Glomerular visceral epithelial cell (primary cell): ENCODE results near the gene COPRS.
A peak's percentile ranks its signal among the peaks of the same experiment; 100 is the strongest.
"Not testable (repeated sequence)": the region's sequence is repeated elsewhere in the genome, so short reads cannot be mapped to it uniquely, and the experiment has no call there.

ENCODE experiments used
- DNase-seq: peaks from one replicate; pipeline ENCODE4 v3.0.0-alpha.2; 2016; ENCODE audit errors: extremely low spot score

The COPRS gene

GRCh38 chr17:31843070-31843745 is 15.8 kb downstream of the COPRS start:
- DNase-seq, result no peak

GRCh38 chr17:31842195-31843069 is 16.6 kb downstream of the COPRS start:
- peak; percentile 75 for DNase-seq

- no peak for DNase-seq
These were observed 17.2 kb downstream of the COPRS start for GRCh38 chr17:31841850-31842194.

- no peak for DNase-seq
These were observed 20.3 kb downstream of the COPRS start for GRCh38 chr17:31838636-31839225.

GRCh38 chr17:31835984-31836383 is 23.1 kb downstream of the COPRS start:
- DNase-seq, result no peak

DNA sequence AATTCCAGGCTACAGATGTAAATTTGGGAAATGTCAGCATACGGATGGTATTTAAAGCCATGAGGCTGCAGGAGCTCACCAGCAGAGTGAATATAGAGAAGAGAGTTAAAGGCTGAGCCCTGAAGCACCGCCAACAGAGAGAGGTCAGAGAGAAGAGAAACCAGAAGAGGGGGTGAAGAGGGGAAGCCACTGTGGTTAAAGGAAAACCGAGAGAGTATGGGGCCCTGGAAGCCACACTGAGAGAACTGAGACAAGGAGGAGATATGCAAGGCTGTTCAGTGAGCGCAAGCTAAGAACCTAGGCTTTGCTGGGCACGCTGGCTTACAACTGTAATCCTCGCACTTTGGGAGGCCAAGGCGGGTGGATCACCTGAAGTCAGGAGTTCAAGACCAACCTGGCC is 24.6 kb downstream of the COPRS start:
- no peak for DNase-seq

GRCh38 chr17:31832746-31833145 is 26.3 kb downstream of the COPRS start:
- no peak for DNase-seq

- peak; percentile 57 for DNase-seq
These were observed 27.8 kb downstream of the COPRS start for GRCh38 chr17:31830971-31831858.

DNA sequence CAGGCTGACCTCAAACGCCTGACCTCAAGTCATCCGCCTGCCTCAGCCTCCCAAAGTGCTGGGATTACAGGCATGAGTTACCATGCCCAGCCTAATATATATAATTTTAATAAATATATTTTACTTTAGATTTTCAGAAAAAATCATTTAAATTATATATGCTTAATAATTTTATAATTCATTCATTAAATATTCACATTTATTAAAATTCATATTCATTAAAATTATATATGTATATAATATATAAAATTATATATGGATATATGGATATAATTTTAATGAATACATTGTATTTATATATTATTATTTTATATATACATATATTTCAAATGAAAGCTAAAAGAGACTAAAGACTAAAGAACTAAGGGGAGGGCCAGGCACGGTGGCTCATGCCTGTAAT is 29.4 kb downstream of the COPRS start:
- DNase-seq, result no peak

DNA sequence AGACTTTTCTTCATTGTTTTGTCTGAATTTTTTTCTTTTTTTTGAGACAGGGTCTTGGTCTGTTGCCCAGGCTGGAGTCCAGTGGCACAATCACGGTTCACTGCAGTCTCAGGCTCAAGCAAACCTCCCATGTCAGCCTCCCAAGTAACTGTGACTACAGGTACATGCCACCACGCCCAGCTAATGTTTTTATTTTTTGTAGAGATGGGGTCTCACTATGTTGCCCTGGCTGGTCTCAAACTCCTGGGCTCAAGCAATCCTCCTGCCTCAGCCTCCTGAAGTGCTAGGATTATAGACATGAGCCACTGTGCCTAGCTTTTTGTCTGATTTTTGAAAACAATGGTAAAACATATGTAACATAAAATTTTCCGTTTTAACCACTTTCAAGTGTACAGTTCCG is 30.1 kb downstream of the COPRS start:
- DNase-seq, result not testable (repeated sequence)

DNA sequence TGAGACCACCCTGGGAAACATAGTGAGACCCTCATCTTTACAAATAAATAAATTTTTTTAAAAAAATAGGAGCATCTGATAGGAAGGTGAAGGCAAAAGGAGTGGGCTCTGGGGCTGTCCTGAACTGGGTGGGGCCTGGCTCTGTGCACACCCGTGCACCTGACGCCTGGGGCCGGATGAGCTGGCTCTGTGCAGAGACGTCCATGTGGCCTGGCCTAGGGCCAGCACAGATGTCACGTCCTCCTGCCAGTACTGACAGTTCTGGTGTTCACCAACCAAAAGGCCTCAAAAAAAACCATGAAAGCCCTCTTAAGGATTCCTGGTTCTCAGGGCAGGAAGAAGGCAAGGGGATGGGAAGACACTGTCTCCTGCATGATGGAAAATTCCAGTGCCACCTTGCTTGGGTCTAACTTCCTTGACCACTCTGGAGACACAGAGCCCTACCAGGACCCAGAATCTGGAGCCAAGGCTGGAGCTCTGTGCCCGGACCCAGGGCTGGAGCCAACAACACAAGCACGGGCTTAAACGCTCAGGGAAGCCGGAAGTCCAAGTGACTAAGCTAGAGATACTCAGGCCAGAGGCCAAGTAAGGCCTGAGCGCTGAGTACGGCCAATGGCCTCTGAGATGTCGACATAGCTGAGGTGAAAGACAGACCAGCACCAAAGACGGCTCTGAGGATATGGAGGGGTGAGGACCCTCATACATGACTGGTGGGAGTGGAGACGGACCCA is 32.9 kb downstream of the COPRS start:
- DNase-seq, result peak; percentile 19

DNA sequence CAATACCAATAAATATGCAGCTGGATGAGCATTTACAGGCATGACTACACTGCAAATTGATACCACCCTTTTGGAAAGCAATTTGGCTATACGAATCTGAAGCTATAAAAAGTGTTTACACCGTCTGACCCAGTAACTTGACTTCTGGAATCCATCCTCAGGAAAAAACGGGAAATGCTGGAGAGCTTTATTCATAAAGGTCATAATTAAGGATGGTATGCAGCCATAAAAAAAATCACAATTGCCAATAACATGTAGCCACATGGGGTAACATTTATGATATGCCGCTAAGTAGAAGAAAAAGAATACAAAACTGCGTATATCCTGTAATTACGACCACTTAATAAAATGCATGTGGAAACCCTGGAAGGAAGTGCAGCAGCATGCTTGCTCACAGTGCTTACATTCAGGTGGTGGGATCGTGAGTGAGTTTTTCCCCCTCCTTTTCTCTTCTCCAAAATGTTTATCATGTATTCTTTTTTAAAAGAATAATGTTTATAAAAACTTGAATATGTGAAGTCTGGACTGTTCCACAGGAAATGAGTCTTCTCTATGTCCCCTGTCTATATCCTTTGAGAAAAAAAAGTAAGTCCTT is 34.2 kb downstream of the COPRS start:
- DNase-seq, result no peak

DNA sequence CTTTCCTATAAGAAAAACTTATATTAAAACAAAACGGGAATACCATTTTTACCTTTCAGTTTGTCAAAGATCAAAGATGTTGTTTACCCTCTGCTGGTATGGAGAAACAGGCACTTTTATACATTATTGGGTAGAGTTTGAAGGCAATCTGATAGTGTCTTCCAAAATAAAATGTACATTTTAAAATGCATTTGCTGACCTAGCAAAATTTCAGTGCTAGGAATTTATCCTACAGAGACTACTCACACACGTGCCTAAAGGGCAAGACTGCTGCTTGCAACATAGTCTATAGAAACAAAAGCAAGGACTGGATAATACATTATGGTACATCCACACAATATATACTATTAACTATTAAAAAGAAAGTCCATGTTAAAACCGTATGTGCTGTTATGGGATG is 36.0 kb downstream of the COPRS start:
- no peak for DNase-seq

DNA sequence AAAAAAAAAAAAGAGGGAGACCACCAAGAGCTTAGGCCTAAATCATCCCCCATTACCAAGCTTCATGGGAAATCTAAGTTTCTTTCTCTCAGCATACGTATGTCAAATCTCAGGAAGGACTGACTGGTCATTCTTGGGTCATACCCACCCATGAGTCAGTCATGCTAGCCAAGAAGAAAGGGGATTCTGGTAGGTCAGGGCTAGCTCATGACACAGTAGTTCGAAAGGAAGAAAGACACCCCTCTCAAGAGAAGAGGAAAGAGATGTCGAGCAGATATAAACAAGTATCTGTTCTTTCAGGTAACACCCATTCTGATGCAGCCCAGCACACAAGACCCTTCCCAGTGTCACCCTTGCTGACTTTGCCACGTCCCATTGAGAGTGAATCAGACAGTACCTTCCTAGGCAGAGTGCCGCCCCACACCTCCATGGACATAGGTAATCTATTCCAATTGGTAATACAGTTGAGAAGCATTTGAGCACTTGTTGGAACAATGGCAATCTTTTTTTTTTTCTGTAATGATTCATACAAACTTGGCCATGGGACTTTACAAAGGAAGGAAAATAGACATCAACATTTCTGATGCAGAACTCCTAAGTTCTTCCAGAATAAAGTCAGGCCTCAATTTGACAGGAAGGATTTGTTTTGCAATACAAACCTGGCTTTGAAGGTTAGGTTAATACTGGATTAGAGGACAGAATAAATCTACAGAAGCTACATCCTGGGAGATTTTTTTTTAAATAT is 38.2 kb downstream of the COPRS start:
- no peak for DNase-seq

DNA sequence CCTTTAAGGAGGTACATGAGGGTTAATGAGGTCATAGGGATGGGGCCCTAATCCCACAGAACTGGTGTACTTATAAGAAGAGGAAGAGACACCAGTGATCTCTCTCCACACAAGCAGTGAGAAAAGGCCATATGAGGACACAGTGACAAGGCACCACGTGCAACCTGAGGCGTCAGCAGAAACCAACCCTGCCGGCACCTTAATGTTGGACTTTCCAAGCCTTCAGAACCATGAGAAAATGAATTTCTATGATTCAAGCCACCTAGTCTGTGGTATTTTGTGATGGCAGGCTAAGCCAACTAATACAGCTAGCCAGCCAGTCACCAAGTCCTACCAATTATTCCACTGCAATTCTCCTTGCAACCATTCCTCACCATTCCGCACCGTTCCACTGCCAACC is 39.5 kb downstream of the COPRS start:
- no peak for DNase-seq

DNA sequence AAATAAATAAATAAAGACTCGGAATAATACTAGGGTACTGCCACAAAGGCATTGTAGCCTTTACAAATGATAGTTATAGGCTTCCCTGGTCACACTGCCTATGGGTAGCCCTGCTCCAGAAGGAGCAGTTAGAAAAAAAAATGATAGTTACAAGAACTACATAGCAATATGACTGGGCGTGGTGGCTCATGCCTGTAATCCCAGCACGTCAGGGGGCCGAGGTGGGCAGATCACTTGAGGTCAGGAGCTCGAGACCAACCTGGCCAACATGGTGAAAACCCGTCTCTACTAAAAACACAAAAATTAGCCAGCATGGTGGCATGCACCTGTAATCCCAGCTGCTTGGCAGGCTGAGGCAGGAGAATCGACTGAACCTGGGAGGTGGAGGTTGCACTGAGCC is 40.2 kb downstream of the COPRS start:
- not testable (repeated sequence) for DNase-seq

- DNase-seq, result no peak
These were observed 43.8 kb downstream of the COPRS start for GRCh38 chr17:31815212-31815730.

DNA sequence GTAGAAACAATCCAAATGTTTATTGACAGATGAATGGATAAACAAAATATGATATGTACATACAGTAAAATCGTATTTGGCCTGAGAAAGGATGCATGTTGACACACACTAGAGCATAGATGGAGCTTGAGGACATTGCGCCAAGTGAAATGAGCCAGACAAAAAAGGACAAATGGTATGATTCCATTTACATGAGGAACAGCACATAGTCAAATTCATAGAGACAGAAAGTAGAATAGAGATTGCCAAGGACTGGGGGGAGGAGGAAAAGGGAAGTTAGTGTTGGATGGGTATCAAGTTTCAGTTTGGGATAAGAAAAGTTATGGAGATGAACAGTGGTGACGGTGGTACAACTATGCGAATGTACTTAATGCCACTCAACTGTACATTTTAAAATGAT is 47.9 kb downstream of the COPRS start:
- no peak for DNase-seq

- DNase-seq, result not testable (repeated sequence)
These were observed 49.2 kb downstream of the COPRS start for GRCh38 chr17:31809876-31810275.

DNA sequence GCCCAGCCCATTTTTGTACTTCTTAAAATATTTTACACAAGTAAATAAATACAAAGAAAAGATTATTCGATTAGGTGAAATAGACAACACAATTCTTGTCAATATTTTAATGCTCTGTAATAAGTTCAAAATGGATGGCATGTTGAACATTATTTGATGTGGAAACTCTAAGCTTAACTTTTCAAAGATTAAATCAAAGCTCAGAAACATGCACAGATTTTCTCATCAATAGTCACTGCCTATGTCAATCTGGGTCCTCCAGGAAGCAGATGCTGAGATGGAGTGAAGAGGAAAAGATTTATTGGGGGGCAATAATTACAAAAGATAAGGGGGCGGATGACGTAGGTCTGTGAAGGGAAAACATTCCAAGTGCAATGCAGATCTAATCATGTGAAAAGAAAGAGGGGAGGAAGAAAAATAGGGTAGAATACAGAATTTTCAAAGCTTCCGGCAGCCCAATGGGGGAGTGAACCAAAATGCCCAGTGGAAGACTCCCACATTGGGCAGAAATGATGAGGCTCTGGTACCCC is 50.5 kb downstream of the COPRS start:
- no peak for DNase-seq
